SU-DHL-6 (cell line): ENCODE data around the gene ADAMTS8.

Experiments
- H2AFZ ChIP-seq: fragments of 200-600 bp; sonication (generic); 2 replicates; pipeline ENCODE4 v1.6.1; 2014; ENCODE audit warnings: low read depth, mild to moderate bottlenecking, moderate library complexity, mixed read lengths, antibody characterized with exemption, low read length; ENCODE audit not compliant: severe bottlenecking
- H3F3A ChIP-seq: fragments of 200-600 bp; shearing (Covaris generic); 2 replicates; pipeline ENCODE4 v1.6.0; 2016; ENCODE audit warnings: antibody characterized with exemption, mild to moderate bottlenecking; ENCODE audit not compliant: insufficient read depth
- H3K27ac ChIP-seq: fragments of 200-600 bp; sonication (generic); 2 replicates; pipeline ENCODE4 v1.5.1; 2016; ENCODE audit warnings: low read depth, mild to moderate bottlenecking, low read length, moderate library complexity, mixed read lengths
- H3K27me3 ChIP-seq: fragments of 200-600 bp; sonication (generic), shearing (Covaris generic); 2 replicates; pipeline ENCODE4 v1.6.0; 2014; ENCODE audit warnings: mild to moderate bottlenecking, low read length
- H3K36me3 ChIP-seq: fragments of 200-600 bp; sonication (generic); 2 replicates; pipeline ENCODE4 v1.6.1; 2014; ENCODE audit warnings: mild to moderate bottlenecking, low read length, mixed read lengths
- H3K4me2 ChIP-seq: fragments of 300-600, 200-600 bp; shearing (Covaris generic), sonication (generic); 2 replicates; pipeline ENCODE4 v1.6.0; 2014; ENCODE audit warnings: low read length, low read depth, mild to moderate bottlenecking; ENCODE audit not compliant: poor library complexity, severe bottlenecking
- H3K4me3 ChIP-seq: fragments of 200-600 bp; sonication (generic); 2 replicates; pipeline ENCODE4 v1.5.1; 2014; ENCODE audit warnings: antibody characterized with exemption, low read length, mild to moderate bottlenecking, mixed read lengths; ENCODE audit not compliant: insufficient read depth, poor library complexity, severe bottlenecking
- H3K79me2 ChIP-seq: fragments of 200-600 bp; sonication (generic); 2 replicates; pipeline ENCODE4 v1.6.1; 2014; ENCODE audit warnings: mild to moderate bottlenecking, low read length, moderate library complexity; ENCODE audit not compliant: insufficient read depth
- H3K9ac ChIP-seq: fragments of 200-600 bp; sonication (generic); 2 replicates; pipeline ENCODE4 v1.7.0; 2014; ENCODE audit warnings: mild to moderate bottlenecking, low read length
- H3K9me2 ChIP-seq: fragments of 200-600 bp; sonication (generic); replicated peaks from 2 replicates; pipeline ENCODE4 v1.6.1; 2014; ENCODE audit warnings: low read length; ENCODE audit not compliant: insufficient read depth
- H3K9me3 ChIP-seq: fragments of 200-600 bp; sonication (generic); 2 replicates; pipeline ENCODE4 v1.6.1; 2014; ENCODE audit warnings: low read length, mixed read lengths; ENCODE audit not compliant: insufficient read depth
- H4K20me1 ChIP-seq: fragments of 200-600 bp; sonication (generic); 2 replicates; pipeline ENCODE4 v1.6.1; 2014; ENCODE audit warnings: low read depth, mild to moderate bottlenecking, antibody characterized with exemption, low read length, moderate library complexity, mixed read lengths
- EZH2phosphoT487 ChIP-seq: fragments of 200-600 bp; sonication (generic), shearing (Covaris generic); conservative IDR thresholded peaks from 2 replicates; pipeline ENCODE4 v1.6.1; 2018; ENCODE audit warnings: mild to moderate bottlenecking, antibody characterized with exemption, low read length, moderate library complexity, mixed read lengths
- TF ChIP-seq, protein P1 (sequence below): fragments of 200-600 bp; sonication (generic); IDR thresholded peaks from one replicate; pipeline ENCODE4 v1.5.1; 2017; ENCODE audit warnings: antibody characterized with exemption, mild to moderate bottlenecking, low read length, moderate library complexity; ENCODE audit not compliant: insufficient read depth, poor library complexity, severe bottlenecking

ADAMTS8 gene

DNA sequence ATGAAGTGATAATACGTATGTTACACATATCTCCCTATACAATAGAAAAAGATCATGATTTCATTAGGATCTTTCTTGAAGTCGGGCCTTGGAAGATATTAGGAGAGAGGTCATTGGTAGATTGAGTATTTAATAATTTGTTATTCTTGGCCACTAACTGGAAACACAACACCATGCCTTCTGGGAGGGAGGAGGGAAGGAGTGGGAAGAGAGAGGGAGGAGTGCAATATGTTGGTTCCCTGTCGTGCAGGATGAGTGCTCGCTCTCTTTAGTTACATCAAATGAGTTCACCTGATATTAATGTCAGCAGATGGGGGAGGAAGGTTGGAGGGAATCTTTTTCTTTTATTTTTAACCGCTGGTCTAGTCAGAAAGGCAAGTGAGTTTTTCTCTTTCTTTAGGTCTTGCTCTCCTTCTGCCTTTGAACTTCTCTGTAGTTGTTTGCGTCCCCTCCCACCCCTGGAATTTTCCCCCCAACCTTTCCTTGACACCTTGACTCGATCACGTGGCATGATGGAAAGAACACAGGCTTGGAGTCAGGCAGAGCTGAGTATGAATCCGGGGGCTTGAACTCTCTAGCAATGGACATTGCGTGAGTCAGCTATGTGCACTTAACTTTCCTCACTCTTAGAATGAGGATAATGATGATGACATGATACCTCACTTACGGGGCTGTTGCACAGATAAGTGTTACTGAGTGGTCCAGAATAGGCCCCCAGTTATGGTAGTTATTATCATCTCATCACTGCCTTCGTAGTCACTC is 26.3 kb upstream of the ADAMTS8 start:
- no peaks in the 10 kb centered on the region for H3K9me2 ChIP-seq
- H2AFZ ChIP-seq, result no peak overlapping the region
- TF ChIP-seq EZH2phosphoT487, result no peak
- TF ChIP-seq, protein P1, sequence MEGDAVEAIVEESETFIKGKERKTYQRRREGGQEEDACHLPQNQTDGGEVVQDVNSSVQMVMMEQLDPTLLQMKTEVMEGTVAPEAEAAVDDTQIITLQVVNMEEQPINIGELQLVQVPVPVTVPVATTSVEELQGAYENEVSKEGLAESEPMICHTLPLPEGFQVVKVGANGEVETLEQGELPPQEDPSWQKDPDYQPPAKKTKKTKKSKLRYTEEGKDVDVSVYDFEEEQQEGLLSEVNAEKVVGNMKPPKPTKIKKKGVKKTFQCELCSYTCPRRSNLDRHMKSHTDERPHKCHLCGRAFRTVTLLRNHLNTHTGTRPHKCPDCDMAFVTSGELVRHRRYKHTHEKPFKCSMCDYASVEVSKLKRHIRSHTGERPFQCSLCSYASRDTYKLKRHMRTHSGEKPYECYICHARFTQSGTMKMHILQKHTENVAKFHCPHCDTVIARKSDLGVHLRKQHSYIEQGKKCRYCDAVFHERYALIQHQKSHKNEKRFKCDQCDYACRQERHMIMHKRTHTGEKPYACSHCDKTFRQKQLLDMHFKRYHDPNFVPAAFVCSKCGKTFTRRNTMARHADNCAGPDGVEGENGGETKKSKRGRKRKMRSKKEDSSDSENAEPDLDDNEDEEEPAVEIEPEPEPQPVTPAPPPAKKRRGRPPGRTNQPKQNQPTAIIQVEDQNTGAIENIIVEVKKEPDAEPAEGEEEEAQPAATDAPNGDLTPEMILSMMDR, result no peak
- H3K4me3 ChIP-seq, result no peak overlapping the region
- no peak overlapping the region for H3K27ac ChIP-seq
- no peaks in the 10 kb centered on the region for H4K20me1 ChIP-seq
- H3K9me3 ChIP-seq, result no peaks in the 10 kb centered on the region
- H3K4me2 ChIP-seq, result no peak overlapping the region
- no peaks in the 10 kb centered on the region for H3K36me3 ChIP-seq
- no peaks in the 10 kb centered on the region for H3K27me3 ChIP-seq
- H3F3A ChIP-seq, result no peaks in the 10 kb centered on the region
- H3K79me2 ChIP-seq, result no peaks in the 10 kb centered on the region
- H3K9ac ChIP-seq, result no peak overlapping the region

DNA sequence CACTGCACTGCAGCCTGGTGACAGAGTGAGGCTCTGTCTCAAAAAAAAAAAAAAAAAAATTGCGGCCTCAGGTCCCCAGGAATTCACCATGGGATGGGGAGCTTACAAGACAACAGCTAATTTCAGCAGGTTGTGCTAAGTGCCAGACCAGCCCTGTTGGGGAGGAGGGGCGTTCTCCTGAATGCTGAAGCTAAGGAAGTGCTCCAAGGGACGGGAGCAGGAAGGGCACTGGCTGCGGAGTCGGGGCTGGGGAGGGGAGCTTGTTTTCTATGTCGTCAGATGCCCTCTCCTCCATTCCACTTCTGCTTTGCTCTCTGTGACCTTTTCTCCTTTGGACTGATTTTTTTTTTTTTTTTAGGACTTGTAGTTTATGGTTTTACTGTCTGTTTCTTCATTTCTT is 24.5 kb upstream of the ADAMTS8 start:
- Histone ChIP-seq H3F3A (no peaks in the 10 kb centered on the region), H3K9ac (no peak overlapping the region)

GRCh38 chr11:130452176-130452575 is 23.8 kb upstream of the ADAMTS8 start:
- H3K4me2 ChIP-seq, result no peak overlapping the region
- H3K9me2 ChIP-seq, result no peaks in the 10 kb centered on the region
- no peaks in the 10 kb centered on the region for H3K9me3 ChIP-seq
- no peak overlapping the region for H3K27ac ChIP-seq
- no peaks in the 10 kb centered on the region for H3K79me2 ChIP-seq
- H2AFZ ChIP-seq, result no peak overlapping the region
- no peak overlapping the region for H3K9ac ChIP-seq
- no peaks in the 10 kb centered on the region for H3K27me3 ChIP-seq
- no peaks in the 10 kb centered on the region for H3F3A ChIP-seq
- no peak overlapping the region for H3K4me3 ChIP-seq
- TF ChIP-seq EZH2phosphoT487, result no peak
- TF ChIP-seq, protein P1, result no peak
- H3K36me3 ChIP-seq, result no peaks in the 10 kb centered on the region
- no peaks in the 10 kb centered on the region for H4K20me1 ChIP-seq

More for the DNA sequence above, 24.5 kb upstream of the ADAMTS8 start:
- Histone ChIP-seq H3K27ac (no peak overlapping the region), H3K9me3 (no peaks in the 10 kb centered on the region), H3K4me2 (no peak overlapping the region), H3K36me3 (no peaks in the 10 kb centered on the region), H3K4me3 (no peak overlapping the region), H2AFZ (no peak overlapping the region), H4K20me1 (no peaks in the 10 kb centered on the region), H3K79me2 (no peaks in the 10 kb centered on the region), H3K9me2 (no peaks in the 10 kb centered on the region), H3K27me3 (no peaks in the 10 kb centered on the region)
- TF ChIP-seq, protein P1, result no peak
- no peak for TF ChIP-seq EZH2phosphoT487
